Neuronal stem cell (in vitro differentiated cells): Measurements from ENCODE around the gene RTL1.
A peak's percentile ranks its signal among the peaks of the same experiment; 100 is the strongest.

Experiments
- DNase-seq: peaks from one replicate; pipeline ENCODE4 v3.0.0-alpha.2; 2013; ENCODE audit warnings: low spot score
- H2AFZ ChIP-seq: one replicate; pipeline ENCODE4 v1.6.1; 2013; ENCODE audit warnings: mild to moderate bottlenecking, low read length, inconsistent platforms
- H2AK5ac ChIP-seq: 2 replicates; pipeline ENCODE4 v1.6.1; 2013; ENCODE audit warnings: low read depth, mild to moderate bottlenecking, inconsistent platforms, low read length, moderate library complexity, mixed read lengths
- H2BK120ac ChIP-seq: 2 replicates; pipeline ENCODE4 v1.6.1; 2013; ENCODE audit warnings: low read depth, mild to moderate bottlenecking, inconsistent platforms, low read length, moderate library complexity, mixed read lengths
- H2BK12ac ChIP-seq: one replicate; pipeline ENCODE4 v1.6.1; 2013; ENCODE audit warnings: low read length, inconsistent platforms
- H2BK15ac ChIP-seq: 2 replicates; pipeline ENCODE4 v1.6.1; 2013; ENCODE audit warnings: mild to moderate bottlenecking, low read length, inconsistent platforms, mixed read lengths
- H2BK5ac ChIP-seq: one replicate; pipeline ENCODE4 v1.6.1; 2013; ENCODE audit warnings: inconsistent platforms, mild to moderate bottlenecking, low read length, moderate library complexity
- H3K14ac ChIP-seq: one replicate; pipeline ENCODE4 v1.6.1; 2013; ENCODE audit warnings: low read length, inconsistent platforms
- H3K18ac ChIP-seq: 2 replicates; pipeline ENCODE4 v1.6.1; 2013; ENCODE audit warnings: low read length, inconsistent platforms
- H3K23ac ChIP-seq: 2 replicates; pipeline ENCODE4 v1.6.1; 2013; ENCODE audit warnings: low read depth, mild to moderate bottlenecking, mixed read lengths, low read length, inconsistent platforms; ENCODE audit not compliant: poor library complexity
- H3K27ac ChIP-seq: replicated peaks from 3 replicates; pipeline ENCODE4 v1.5.1; 2013; ENCODE audit warnings: low read length, inconsistent platforms
- H3K27me3 ChIP-seq, 3 experiments: 2 replicates each; pipeline ENCODE4 v1.6.1; 2013; ENCODE audit warnings: low read length in 3 of 3, mild to moderate bottlenecking in 2 of 3, inconsistent platforms in 1 of 3, low read depth in 1 of 3, mixed read lengths in 1 of 3, moderate library complexity in 1 of 3; ENCODE audit not compliant: control insufficient read depth in 3 of 3, insufficient read depth in 3 of 3
- H3K36me3 ChIP-seq, 2 donors: replicated peaks in 1 of 2; 2 replicates each; pipeline ENCODE4 v1.6.1; 2013; ENCODE audit warnings: low read length in 2 of 2; ENCODE audit not compliant: control insufficient read depth in 2 of 2, insufficient read depth in 2 of 2
- H3K4ac ChIP-seq: 2 replicates; pipeline ENCODE4 v1.6.1; 2013; ENCODE audit warnings: inconsistent platforms, mild to moderate bottlenecking, low read length, moderate library complexity
- H3K4me1 ChIP-seq, 2 donors: 1 replicate in 1 of 2; 2 replicates in 1 of 2; pipeline ENCODE4 v1.6.1; 2013; ENCODE audit warnings: low read length in 2 of 2, low read depth in 1 of 2; ENCODE audit not compliant: control insufficient read depth in 2 of 2, insufficient read depth in 1 of 2
- H3K4me2 ChIP-seq: one replicate; pipeline ENCODE4 v1.6.1; 2013; ENCODE audit warnings: mild to moderate bottlenecking, low read length, inconsistent platforms; ENCODE audit not compliant: insufficient read depth, poor library complexity, severe bottlenecking
- H3K4me3 ChIP-seq, 2 donors: 2 replicates each; pipeline ENCODE4 v1.5.1; 2013; ENCODE audit warnings: low read length in 2 of 2, mild to moderate bottlenecking in 2 of 2, inconsistent platforms in 1 of 2, moderate library complexity in 1 of 2
- H3K79me1 ChIP-seq: one replicate; pipeline ENCODE4 v1.6.1; 2013; ENCODE audit warnings: low read depth, mild to moderate bottlenecking, inconsistent platforms, low read length, moderate library complexity
- H3K9ac ChIP-seq: one replicate; pipeline ENCODE4 v1.6.1; 2013; ENCODE audit warnings: mild to moderate bottlenecking, low read depth, low read length, inconsistent platforms; ENCODE audit not compliant: poor library complexity
- H3K9me3 ChIP-seq, 2 donors: replicated peaks in 1 of 2; 2 replicates each; pipeline versions ENCODE3 to v1.6.1; 2013; ENCODE audit warnings: low read length in 2 of 2, mild to moderate bottlenecking in 2 of 2, inconsistent platforms in 1 of 2, low read depth in 1 of 2, mixed read lengths in 1 of 2, moderate library complexity in 1 of 2; ENCODE audit not compliant: control insufficient read depth in 2 of 2, insufficient read depth in 1 of 2
- H4K8ac ChIP-seq: one replicate; pipeline ENCODE4 v1.6.1; 2013; ENCODE audit warnings: low read depth, mild to moderate bottlenecking, inconsistent platforms, low read length, moderate library complexity
- H4K91ac ChIP-seq: one replicate; pipeline ENCODE4 v1.6.1; 2013; ENCODE audit warnings: low read length, low read depth, mild to moderate bottlenecking, inconsistent platforms; ENCODE audit not compliant: poor library complexity
- WGBS, 2 donors: extraction: QIAGEN DNeasy Blood & Tissue Kit; methylation state at CpG; one replicate each; pipeline ENCODE4 v1.1.7; 2013; ENCODE audit warnings: missing lambda C conversion rate in 2 of 2, mixed read lengths in 1 of 2; ENCODE audit not compliant: insufficient read length in 2 of 2, insufficient replicate concordance in 1 of 2; ENCODE audit errors: extremely low coverage in 2 of 2; 5-methylcytosine and 5-hydroxymethylcytosine counted together

RTL1 gene

GRCh38 chr14:100864960-100865681, 38.4 kb downstream of the RTL1 start:
- Histone ChIP-seq H2BK120ac (peak overlapping the region; percentile 10), H2AFZ (no peak overlapping the region), H2AK5ac (peak overlapping the region; percentile 96), H3K4me1 (peaks cover 0 to 7% of the 10 kb centered on the region in 2 donors), H3K4ac (no peak overlapping the region), H3K4me2 (no peak overlapping the region), H3K9me3 (peaks cover 0 to 7% of the 10 kb centered on the region in 2 donors), H3K18ac (peak overlapping the region; percentile 92), H3K27me3 (no peaks in the 10 kb centered on the region), H3K9ac (no peak overlapping the region), H3K4me3 (no peak overlapping the region), H4K8ac (no peak overlapping the region), H3K79me1 (no peaks in the 10 kb centered on the region), H3K36me3 (no peaks in the 10 kb centered on the region), H2BK12ac (no peak overlapping the region), H2BK15ac (peak overlapping the region; percentile 92), H2BK5ac (peak overlapping the region; percentile 62), H3K14ac (no peak overlapping the region), H3K23ac (no peak overlapping the region), H3K27ac (no peak overlapping the region), H4K91ac (no peak overlapping the region)
- no peak for DNase-seq
- no CpG with 5 or more reads among the region's 9 CpGs for WGBS, 2 donors

- no peaks in the 10 kb centered on the region for H3K79me1 ChIP-seq
- no peak overlapping the region for H2BK5ac ChIP-seq
- H3K14ac ChIP-seq: no peak overlapping the region
- no peak overlapping the region for H2AFZ ChIP-seq
- H2BK120ac ChIP-seq: no peak overlapping the region
- H3K4me3 ChIP-seq: no peak overlapping the region
- H3K9ac ChIP-seq: no peak overlapping the region
- H3K4me2 ChIP-seq: no peak overlapping the region
- no peaks in the 10 kb centered on the region for H3K27me3 ChIP-seq
- WGBS, 2 donors: no CpG with 5 or more reads among the region's 10 CpGs
- H2BK15ac ChIP-seq: no peak overlapping the region
- no peak overlapping the region for H3K27ac ChIP-seq
- H4K91ac ChIP-seq: no peak overlapping the region
- H2BK12ac ChIP-seq: no peak overlapping the region
- H4K8ac ChIP-seq: no peak overlapping the region
- peaks cover 0 to 7% of the 10 kb centered on the region in 2 donors for H3K9me3 ChIP-seq
- H3K4ac ChIP-seq: no peak overlapping the region
- H3K18ac ChIP-seq: peak overlapping the region; percentile 9
- DNase-seq: no peak
- H3K23ac ChIP-seq: no peak overlapping the region
- H2AK5ac ChIP-seq: no peak overlapping the region
- peaks cover 0 to 7% of the 10 kb centered on the region in 2 donors for H3K4me1 ChIP-seq
- no peaks in the 10 kb centered on the region for H3K36me3 ChIP-seq
These were observed 39.3 kb downstream of the RTL1 start for GRCh38 chr14:100864206-100864605.

GRCh38 chr14:100862793-100863192, 40.7 kb downstream of the RTL1 start:
- no peak overlapping the region for H4K8ac ChIP-seq
- no peak overlapping the region for H4K91ac ChIP-seq
- H3K4me1 ChIP-seq: peaks cover 0 to 10% of the 10 kb centered on the region in 2 donors
- H2BK12ac ChIP-seq: no peak overlapping the region
- no peak overlapping the region for H3K23ac ChIP-seq
- H3K9ac ChIP-seq: no peak overlapping the region
- H2AFZ ChIP-seq: no peak overlapping the region
- WGBS, 2 donors: no CpG with 5 or more reads among the region's 2 CpGs
- H3K4me3 ChIP-seq: no peak overlapping the region
- no peak overlapping the region for H3K4ac ChIP-seq
- H2BK15ac ChIP-seq: no peak overlapping the region
- H3K14ac ChIP-seq: no peak overlapping the region
- peaks cover 0 to 7% of the 10 kb centered on the region in 2 donors for H3K9me3 ChIP-seq
- no peak overlapping the region for H3K27ac ChIP-seq
- no peak overlapping the region for H3K4me2 ChIP-seq
- H2BK120ac ChIP-seq: no peak overlapping the region
- DNase-seq: no peak
- no peaks in the 10 kb centered on the region for H3K27me3 ChIP-seq
- no peak overlapping the region for H3K18ac ChIP-seq
- no peak overlapping the region for H2AK5ac ChIP-seq
- no peaks in the 10 kb centered on the region for H3K36me3 ChIP-seq
- no peaks in the 10 kb centered on the region for H3K79me1 ChIP-seq
- H2BK5ac ChIP-seq: no peak overlapping the region

GRCh38 chr14:100862277-100862676, 41.2 kb downstream of the RTL1 start:
- peaks cover 0 to 12% of the 10 kb centered on the region in 2 donors for H3K4me1 ChIP-seq
- no peak overlapping the region for H3K18ac ChIP-seq
- H3K4ac ChIP-seq: no peak overlapping the region
- H2BK120ac ChIP-seq: no peak overlapping the region
- no peak overlapping the region for H3K9ac ChIP-seq
- H3K27me3 ChIP-seq: no peaks in the 10 kb centered on the region
- no peak overlapping the region for H3K14ac ChIP-seq
- H4K91ac ChIP-seq: no peak overlapping the region
- no peak overlapping the region for H2BK12ac ChIP-seq
- no peak overlapping the region for H2AK5ac ChIP-seq
- H3K36me3 ChIP-seq: no peaks in the 10 kb centered on the region
- no peak overlapping the region for H2AFZ ChIP-seq
- H4K8ac ChIP-seq: no peak overlapping the region
- no peak overlapping the region for H2BK15ac ChIP-seq
- H2BK5ac ChIP-seq: no peak overlapping the region
- no peaks in the 10 kb centered on the region for H3K79me1 ChIP-seq
- no peak overlapping the region for H3K4me2 ChIP-seq
- peaks cover 0 to 7% of the 10 kb centered on the region in 2 donors for H3K9me3 ChIP-seq
- no peak overlapping the region for H3K27ac ChIP-seq
- no peak overlapping the region for H3K23ac ChIP-seq
- H3K4me3 ChIP-seq: no peak overlapping the region
- no CpG with 5 or more reads among the region's 3 CpGs for WGBS, 2 donors
- no peak for DNase-seq
